Activated naive CD8-positive, alpha-beta T cell (primary cell): ENCODE measurements around the gene CEP43.

Experiments used
- H3K27ac Mint-ChIP-seq: one replicate; pipeline ENCODE4 v1.8.0; 2021; ENCODE audit warnings: mixed read lengths
- H3K27me3 Mint-ChIP-seq: one replicate; pipeline ENCODE4 v1.8.0; 2021; ENCODE audit warnings: mixed read lengths
- H3K36me3 Mint-ChIP-seq: one replicate; pipeline ENCODE4 v1.8.0; 2021; ENCODE audit warnings: mixed read lengths
- H3K4me1 Mint-ChIP-seq: one replicate; pipeline ENCODE4 v1.8.0; 2021; ENCODE audit warnings: low read depth, mixed read lengths
- H3K4me3 Mint-ChIP-seq: one replicate; pipeline ENCODE4 v1.8.0; 2021; ENCODE audit warnings: mild to moderate bottlenecking, mixed read lengths
- H3K9me3 Mint-ChIP-seq: one replicate; pipeline ENCODE4 v1.8.0; 2021; ENCODE audit warnings: low read depth, mixed read lengths

CEP43 gene

DNA sequence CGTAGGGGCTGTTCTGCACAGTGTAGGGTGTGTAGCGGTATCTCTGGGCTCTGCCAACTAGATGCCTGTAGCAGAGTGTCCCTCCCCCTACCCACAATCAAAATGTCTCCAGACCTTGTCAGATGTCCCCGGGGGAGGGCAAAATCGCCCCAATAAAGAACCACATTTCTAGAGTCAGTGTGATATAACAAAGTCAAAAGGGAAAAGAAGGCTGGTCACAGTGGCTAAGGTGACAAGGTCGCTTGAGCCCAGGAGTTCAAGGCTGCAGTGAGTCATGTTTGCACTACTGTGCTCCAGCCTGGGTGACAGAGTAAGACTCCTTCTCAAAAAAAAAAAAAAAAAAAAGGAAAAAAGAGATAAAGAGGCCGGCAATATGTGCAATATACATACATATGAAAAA lies 11.7 kb upstream of the CEP43 start:
- no peak overlapping the region for H3K4me3 Mint-ChIP-seq
- peaks cover 20% of the 10 kb centered on the region for H3K4me1 Mint-ChIP-seq
- peaks cover 9% of the 10 kb centered on the region for H3K36me3 Mint-ChIP-seq
- no peaks in the 10 kb centered on the region for H3K27me3 Mint-ChIP-seq
- no peak overlapping the region for H3K27ac Mint-ChIP-seq
- H3K9me3 Mint-ChIP-seq: no peaks in the 10 kb centered on the region

DNA sequence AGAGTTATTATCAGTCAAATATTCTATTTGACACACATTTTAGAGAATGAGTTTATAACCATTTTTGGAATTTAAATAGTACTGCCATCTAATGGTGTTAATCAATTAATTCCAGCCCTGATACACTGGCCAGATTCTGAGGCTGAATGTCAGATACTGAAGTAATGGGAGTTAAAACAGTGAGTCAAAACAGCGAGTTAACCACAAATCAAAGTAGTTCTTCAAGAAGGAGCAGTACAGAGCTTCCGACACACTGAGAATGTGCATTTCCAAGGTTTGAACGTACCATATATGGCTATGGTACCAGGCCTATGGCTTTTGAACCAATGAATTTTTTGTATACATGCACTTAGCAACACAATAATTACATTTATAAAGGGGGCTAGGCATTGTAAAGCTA lies 11.3 kb upstream of the CEP43 start:
- no peaks in the 10 kb centered on the region for H3K9me3 Mint-ChIP-seq
- H3K36me3 Mint-ChIP-seq: peaks cover 9% of the 10 kb centered on the region
- H3K4me3 Mint-ChIP-seq: no peak overlapping the region
- H3K27me3 Mint-ChIP-seq: no peaks in the 10 kb centered on the region
- no peak overlapping the region for H3K27ac Mint-ChIP-seq
- H3K4me1 Mint-ChIP-seq: peaks cover 20% of the 10 kb centered on the region

DNA sequence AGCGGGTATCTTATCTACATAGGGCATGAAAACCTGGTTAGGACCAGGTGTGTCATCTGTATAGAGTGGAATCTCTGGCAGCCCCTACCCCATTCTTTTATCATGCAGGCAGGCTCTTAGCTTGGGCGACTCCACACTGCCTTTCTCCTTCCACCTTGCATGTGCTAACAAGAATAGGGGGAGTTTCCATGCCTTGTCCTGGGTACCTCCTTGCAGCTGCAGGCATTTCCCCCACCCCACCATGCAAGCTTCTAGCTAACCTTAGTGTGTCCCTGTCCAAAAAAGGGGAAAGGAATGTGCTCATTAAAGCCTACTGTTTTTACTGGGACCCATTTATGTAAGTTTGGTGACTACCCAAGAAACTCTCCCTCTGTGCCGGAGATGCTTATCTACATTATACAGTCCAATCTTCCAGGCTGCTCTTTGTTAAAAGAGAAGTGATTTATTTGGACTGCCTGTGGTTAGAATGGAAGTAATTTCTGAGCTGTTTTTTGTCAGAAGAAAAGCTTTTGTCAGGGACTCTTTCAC lies 10.5 kb upstream of the CEP43 start:
- Mint-ChIP-seq H3K36me3 (peaks cover 9% of the 10 kb centered on the region), H3K27me3 (no peaks in the 10 kb centered on the region), H3K4me3 (no peak overlapping the region), H3K9me3 (no peaks in the 10 kb centered on the region), H3K4me1 (peaks cover 20% of the 10 kb centered on the region), H3K27ac (no peak overlapping the region)

DNA sequence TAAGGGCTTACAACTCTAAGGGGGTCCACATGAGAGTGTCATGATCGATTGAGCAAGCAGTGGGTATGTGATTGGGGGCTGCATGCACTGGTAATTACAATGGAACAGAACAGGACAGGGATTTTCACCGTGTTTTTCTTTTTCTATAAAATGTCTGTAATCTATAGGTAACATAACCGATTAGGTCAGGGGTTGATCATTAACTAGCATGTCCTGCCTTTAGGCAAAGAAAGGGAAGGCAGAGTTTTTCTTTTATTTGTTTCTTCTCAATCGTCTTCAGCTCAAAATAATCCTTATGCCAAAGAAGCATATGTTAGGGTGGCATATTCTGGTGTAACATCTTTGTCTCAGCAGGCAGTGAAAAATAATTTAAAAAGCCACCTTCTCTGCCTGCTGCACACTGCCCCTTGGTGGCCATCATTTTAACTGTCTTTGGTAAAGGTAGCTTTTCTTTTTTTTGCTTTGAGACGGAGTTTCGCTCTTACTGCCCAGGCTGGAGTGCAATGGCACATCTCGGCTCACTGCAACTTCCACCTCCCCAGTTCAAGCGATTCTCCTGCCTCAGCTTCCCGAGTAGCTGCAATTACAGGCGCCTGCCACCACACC lies 9.7 kb upstream of the CEP43 start:
- no peak overlapping the region for H3K4me3 Mint-ChIP-seq
- H3K36me3 Mint-ChIP-seq: peaks cover 11% of the 10 kb centered on the region
- no peaks in the 10 kb centered on the region for H3K9me3 Mint-ChIP-seq
- H3K4me1 Mint-ChIP-seq: peaks cover 20% of the 10 kb centered on the region
- no peak overlapping the region for H3K27ac Mint-ChIP-seq
- no peaks in the 10 kb centered on the region for H3K27me3 Mint-ChIP-seq

DNA sequence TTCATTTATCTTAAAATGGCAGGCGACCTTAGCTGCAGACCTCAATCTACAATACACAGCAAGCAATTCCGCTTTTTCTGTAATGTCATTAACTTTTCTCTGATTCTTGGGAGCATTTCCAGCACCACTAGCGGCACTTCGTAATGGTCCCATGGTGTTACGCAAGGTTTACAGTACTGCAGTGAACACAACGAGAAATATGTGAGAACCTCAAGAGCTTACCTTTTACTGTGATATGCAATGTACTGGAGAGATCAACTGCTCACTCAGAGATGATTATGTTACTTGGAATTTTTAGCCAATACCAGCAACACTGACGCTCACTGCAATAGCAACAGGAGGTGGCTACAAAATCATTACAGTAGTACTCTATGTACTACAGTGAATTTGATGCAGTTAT lies 2.8 kb upstream of the CEP43 start:
- no peaks in the 10 kb centered on the region for H3K27me3 Mint-ChIP-seq
- H3K27ac Mint-ChIP-seq: no peak overlapping the region
- no peak overlapping the region for H3K4me3 Mint-ChIP-seq
- peaks cover 24% of the 10 kb centered on the region for H3K4me1 Mint-ChIP-seq
- peaks cover 10% of the 10 kb centered on the region for H3K36me3 Mint-ChIP-seq
- no peaks in the 10 kb centered on the region for H3K9me3 Mint-ChIP-seq

DNA sequence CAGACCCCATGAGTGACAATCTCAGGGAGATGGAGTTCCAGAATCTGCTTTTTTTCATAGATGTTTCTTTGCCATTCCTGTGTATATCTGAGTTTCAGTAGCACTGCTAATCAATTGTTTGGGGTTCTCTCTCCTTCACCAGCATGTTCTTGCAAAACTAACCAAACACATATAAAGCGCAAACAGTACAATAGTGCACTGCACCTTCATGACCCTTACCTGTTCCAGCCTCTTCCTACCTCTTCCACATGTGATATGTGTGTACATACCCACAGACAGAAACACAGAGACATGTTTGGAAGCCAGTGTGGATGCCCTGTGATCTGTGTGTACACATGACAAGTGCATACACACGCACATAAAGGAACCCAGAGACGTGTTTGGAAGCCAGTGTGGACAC lies 1.8 kb upstream of the CEP43 start:
- H3K36me3 Mint-ChIP-seq: peaks cover 10% of the 10 kb centered on the region
- H3K27me3 Mint-ChIP-seq: no peaks in the 10 kb centered on the region
- no peaks in the 10 kb centered on the region for H3K9me3 Mint-ChIP-seq
- peaks cover 28% of the 10 kb centered on the region for H3K4me1 Mint-ChIP-seq
- peak overlapping the region; percentile 7 for H3K27ac Mint-ChIP-seq
- H3K4me3 Mint-ChIP-seq: peak overlapping the region; percentile 86

DNA sequence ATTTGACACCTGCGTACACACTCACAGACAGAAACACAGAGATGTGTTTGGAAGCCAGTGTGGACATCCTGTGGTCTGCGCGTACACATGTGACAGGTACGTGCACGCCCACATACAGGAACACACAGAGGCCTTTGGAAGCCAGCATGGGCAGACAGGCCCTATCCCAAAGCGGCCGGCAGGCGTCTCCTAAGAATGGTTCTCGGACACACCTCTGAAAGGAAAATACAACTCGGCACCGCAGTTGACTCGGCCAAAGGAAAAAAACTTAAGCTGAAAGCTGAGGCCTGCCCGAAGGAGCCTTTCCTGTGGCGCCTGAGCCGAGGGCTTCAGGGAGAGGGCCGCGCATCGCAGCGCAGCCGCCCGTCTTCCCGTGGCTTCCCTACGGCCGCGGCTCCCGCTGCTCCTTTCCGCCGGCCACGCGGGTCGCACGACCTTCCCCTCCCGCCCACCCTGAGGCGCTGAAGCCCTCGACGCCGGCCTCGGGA lies 1.4 kb upstream of the CEP43 start:
- H3K36me3 Mint-ChIP-seq: peaks cover 10% of the 10 kb centered on the region
- H3K4me1 Mint-ChIP-seq: peaks cover 28% of the 10 kb centered on the region
- H3K4me3 Mint-ChIP-seq: peak overlapping the region; percentile 86
- H3K27ac Mint-ChIP-seq: peak overlapping the region; percentile 7
- H3K27me3 Mint-ChIP-seq: no peaks in the 10 kb centered on the region
- H3K9me3 Mint-ChIP-seq: no peaks in the 10 kb centered on the region

DNA sequence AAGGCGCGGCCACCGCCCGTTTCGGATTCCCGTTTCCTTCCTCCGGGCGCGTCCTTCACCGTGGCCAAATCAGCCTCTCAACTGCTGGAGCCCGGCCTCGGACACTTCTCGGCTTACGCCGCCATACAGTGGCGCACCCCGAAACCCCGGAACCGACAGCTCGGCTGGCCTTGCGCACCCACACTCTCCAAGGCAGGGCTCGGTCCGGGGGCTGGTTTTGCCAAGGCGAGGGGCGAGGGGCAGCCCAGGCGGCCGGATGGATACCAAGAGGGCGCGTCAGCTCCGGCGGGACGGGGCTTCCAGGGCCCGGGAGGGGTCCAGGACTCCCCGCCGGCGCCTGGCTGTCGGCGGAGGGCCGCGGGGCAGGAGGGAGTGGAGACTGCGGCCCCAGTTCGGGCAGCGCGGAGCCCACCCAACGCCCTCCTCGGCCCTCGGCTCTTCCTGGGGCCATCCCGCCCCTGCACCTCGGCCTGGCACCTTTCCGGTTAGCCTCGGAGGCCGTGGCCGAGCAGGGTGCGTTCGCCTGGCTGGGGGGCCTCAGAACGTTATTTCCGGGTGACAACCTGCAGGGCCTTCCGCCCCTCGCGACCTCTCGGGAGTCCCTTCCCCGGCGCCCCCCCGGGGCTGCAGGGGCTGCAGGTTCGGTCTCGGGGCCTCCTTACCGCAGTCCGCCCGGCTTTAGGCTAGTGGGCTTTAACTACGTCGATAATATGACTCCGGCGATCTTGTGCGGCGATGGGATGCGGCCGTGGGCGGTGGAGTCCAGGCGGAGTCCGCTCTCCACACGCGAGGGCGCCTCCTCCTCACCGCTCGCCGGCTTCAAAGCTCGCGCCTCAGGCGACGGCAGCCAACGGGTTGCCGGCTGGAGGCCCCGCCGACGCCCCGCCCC lies 697 bp upstream of the CEP43 start:
- peak overlapping the region; percentile 86 for H3K4me3 Mint-ChIP-seq
- no peaks in the 10 kb centered on the region for H3K27me3 Mint-ChIP-seq
- peaks cover 28% of the 10 kb centered on the region for H3K4me1 Mint-ChIP-seq
- H3K27ac Mint-ChIP-seq: no peak overlapping the region
- H3K36me3 Mint-ChIP-seq: peaks cover 10% of the 10 kb centered on the region
- H3K9me3 Mint-ChIP-seq: no peaks in the 10 kb centered on the region

DNA sequence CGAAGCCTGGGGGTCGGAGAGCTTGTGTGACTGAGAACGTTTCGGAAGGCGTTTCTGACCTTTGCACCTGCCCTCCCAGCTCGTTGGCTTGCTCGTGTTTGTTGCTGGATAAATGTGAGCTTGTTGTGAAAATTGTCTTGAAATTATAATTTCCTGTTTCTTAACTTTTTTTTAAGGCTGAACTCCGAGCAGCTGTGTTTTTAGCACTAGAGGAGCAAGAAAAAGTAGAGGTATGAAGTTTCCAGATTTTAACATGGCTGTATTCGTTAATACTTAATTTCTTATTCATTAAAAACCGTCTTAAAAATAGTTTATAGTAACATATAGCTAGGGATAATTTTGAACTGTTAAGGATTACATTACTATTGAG lies 672 bp downstream of the CEP43 start:
- Mint-ChIP-seq H3K36me3 (peaks cover 8% of the 10 kb centered on the region), H3K27ac (peak overlapping the region; percentile 73), H3K27me3 (no peaks in the 10 kb centered on the region), H3K9me3 (no peaks in the 10 kb centered on the region), H3K4me1 (peaks cover 28% of the 10 kb centered on the region), H3K4me3 (peak overlapping the region; percentile 93)

DNA sequence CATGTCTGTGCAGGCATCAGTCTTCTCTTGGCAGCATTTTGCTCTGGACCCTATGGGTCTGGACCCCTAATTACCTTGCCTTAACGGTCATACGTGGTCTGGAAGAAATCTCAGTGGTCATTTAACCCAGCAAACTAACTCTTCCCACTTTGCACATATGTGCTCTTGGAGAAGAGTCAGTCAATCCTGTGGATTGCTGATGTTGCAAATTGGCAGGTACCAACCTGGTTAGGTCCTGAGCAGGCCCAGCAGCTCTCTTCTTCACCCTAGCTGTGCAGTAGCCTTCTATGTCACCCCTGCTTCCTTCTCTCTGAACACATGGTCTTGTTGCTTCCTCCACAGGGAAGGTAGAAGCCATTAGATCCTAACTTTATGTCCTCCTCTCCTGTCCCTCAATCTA lies 1.6 kb downstream of the CEP43 start:
- H3K27me3 Mint-ChIP-seq: no peaks in the 10 kb centered on the region
- H3K4me3 Mint-ChIP-seq: peak overlapping the region; percentile 93
- H3K27ac Mint-ChIP-seq: no peak overlapping the region
- H3K36me3 Mint-ChIP-seq: peaks cover 13% of the 10 kb centered on the region
- no peaks in the 10 kb centered on the region for H3K9me3 Mint-ChIP-seq
- H3K4me1 Mint-ChIP-seq: peaks cover 28% of the 10 kb centered on the region

DNA sequence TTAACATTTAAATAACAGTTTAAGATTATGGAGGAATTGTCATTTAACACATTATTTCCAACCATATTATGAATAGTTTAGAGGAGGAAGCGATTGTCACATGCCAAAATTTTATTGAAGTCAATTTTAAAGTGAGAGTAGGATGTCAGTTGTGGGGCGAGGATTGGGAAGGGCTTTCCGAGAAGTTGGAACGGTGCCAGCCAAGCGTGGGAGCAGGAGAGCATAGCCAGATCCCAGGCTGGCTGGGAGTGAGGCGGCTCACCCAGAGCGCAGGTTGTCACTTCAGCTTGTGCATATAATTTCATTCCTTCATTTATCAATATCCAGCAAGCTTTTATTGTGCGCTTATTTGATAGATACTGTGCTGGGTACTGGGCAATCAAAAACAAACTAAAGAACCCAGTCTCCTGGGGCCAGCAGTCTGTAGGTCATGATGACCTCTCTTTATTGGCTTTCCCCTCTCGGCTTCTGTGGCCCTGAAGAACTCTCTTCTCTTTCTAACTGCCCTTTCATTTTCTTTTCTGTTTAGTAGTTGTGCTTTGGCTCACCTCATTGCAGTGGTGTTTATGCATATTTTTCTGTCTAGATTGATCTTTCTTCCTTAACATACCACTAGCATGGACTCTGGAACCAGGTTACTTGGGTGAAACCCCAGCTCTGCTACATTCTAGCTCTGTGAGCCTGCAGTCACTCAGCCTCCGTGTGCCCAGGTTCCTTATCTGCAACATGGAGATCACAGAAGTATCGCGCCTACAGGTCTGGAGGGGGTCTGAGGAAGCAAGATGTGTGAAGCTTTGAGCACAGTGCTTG lies 6.4 kb downstream of the CEP43 start:
- H3K9me3 Mint-ChIP-seq: no peaks in the 10 kb centered on the region
- H3K27ac Mint-ChIP-seq: no peak overlapping the region
- peaks cover 23% of the 10 kb centered on the region for H3K36me3 Mint-ChIP-seq
- no peak overlapping the region for H3K4me3 Mint-ChIP-seq
- peaks cover 13% of the 10 kb centered on the region for H3K4me1 Mint-ChIP-seq
- H3K27me3 Mint-ChIP-seq: no peaks in the 10 kb centered on the region

DNA sequence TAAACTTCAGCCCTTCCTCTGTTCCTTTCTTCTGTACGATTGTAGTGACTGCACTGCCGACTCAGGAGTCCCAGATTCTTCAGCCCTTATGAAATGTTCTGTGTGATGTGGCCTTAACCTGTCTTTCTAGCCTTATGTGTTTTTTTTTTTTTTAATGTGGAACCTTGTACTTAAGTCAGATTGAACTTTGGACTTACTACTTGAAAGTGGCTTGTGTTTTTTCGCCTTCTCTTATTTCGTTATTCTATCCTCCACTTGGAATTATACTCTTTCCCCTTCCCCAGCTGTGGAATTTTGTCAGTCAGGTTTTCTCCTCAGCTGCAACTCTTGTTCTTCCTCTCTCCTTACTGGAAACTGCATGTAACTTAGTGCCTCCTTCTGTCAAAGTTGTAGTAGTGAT lies 8.8 kb downstream of the CEP43 start:
- Mint-ChIP-seq H3K4me1 (no peaks in the 10 kb centered on the region), H3K27ac (no peak overlapping the region), H3K27me3 (no peaks in the 10 kb centered on the region), H3K36me3 (peaks cover 26% of the 10 kb centered on the region), H3K9me3 (no peaks in the 10 kb centered on the region), H3K4me3 (no peak overlapping the region)

DNA sequence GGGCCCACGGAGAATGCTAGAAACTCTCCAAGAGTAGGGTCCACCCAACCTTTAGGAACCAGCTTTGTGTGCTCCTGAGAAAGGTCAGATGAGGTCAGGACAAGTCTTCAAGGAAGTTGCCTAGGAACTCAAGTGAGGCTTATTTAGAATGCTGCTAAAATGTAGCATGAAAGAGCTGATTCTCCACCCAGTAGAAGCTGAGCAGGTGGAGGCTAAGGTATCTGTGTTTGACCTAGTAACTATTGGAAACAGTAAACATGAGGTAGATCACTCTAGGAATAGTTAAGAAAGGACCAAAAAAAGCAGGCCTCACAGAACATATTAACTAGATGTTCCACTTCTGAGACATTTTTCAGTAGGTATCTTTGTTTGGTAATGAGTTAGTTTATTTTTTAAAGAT lies 13.9 kb downstream of the CEP43 start:
- H3K4me3 Mint-ChIP-seq: no peak overlapping the region
- no peaks in the 10 kb centered on the region for H3K4me1 Mint-ChIP-seq
- no peaks in the 10 kb centered on the region for H3K9me3 Mint-ChIP-seq
- H3K36me3 Mint-ChIP-seq: peaks cover 18% of the 10 kb centered on the region
- H3K27ac Mint-ChIP-seq: no peak overlapping the region
- no peaks in the 10 kb centered on the region for H3K27me3 Mint-ChIP-seq

DNA sequence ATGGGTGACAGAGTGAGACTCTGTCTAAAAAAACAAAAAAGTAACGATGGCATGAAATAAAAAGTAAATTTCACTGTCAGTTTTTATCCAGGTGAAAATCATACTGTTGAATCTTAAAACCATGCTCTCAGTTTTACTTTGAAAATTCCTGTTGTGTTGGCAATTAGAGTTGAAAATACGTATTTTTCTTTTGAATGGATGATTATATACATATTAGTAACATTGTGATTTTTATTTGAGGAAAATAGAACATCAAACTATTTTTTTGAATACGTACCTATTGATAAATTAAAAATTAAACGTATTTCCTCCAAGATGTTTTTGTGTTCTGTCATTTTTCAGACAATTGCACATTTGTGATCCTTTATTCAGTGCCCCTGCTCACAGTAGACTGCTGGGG lies 14.7 kb downstream of the CEP43 start:
- H3K27me3 Mint-ChIP-seq: no peaks in the 10 kb centered on the region
- H3K36me3 Mint-ChIP-seq: peaks cover 19% of the 10 kb centered on the region
- H3K4me1 Mint-ChIP-seq: no peaks in the 10 kb centered on the region
- no peak overlapping the region for H3K4me3 Mint-ChIP-seq
- H3K27ac Mint-ChIP-seq: no peak overlapping the region
- H3K9me3 Mint-ChIP-seq: no peaks in the 10 kb centered on the region

DNA sequence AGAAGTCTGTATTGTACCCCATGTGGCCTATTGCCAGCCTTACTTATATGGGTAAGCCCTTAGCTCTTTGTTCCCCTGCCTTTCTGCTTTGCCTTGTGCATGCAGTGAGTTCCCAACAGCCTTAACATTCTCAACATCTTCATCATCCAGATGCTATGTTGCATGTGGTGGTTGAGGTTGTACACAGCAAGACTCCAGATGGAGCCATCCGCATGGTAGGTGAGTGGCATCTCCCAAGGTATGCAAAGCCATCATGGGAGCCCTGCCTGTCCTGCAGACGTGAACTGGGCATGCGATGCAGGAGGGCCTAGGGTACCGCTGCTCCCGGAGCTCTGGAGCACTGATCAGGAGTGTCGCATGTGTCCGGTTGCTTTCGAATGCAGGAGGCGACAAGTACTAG lies 16.1 kb downstream of the CEP43 start:
- H3K36me3 Mint-ChIP-seq: peaks cover 20% of the 10 kb centered on the region
- H3K4me3 Mint-ChIP-seq: no peak overlapping the region
- H3K4me1 Mint-ChIP-seq: no peaks in the 10 kb centered on the region
- H3K27ac Mint-ChIP-seq: no peak overlapping the region
- H3K27me3 Mint-ChIP-seq: no peaks in the 10 kb centered on the region
- no peaks in the 10 kb centered on the region for H3K9me3 Mint-ChIP-seq
